Measurements from ENCODE around the gene F8.

DNA sequence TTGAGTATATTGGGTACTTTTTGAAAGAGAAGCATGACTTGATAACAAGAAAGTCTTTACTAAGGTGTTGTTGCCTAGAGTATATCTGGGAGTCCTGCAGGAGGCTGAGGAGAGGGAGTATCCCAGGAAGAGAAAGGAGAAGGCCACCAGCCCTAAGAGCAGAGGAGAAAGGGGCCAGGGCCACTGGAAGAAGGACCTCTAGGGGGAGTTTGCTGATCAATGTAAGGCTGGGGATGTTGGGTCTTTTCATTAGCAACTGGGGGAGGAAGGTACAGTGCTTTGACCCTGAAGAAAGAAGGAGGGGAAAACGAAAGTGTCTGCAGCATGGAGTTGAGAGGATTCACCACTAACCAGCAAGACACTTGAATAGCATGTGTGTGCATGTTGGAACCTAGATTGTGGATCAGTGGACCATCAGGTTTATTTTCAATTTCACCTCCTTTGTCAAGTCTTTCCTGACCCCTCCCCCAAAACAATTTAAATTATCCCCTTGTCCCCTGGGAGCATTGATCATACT is 192.5 kb downstream of the F8 start:
- TF ChIP-seq, protein P1, sequence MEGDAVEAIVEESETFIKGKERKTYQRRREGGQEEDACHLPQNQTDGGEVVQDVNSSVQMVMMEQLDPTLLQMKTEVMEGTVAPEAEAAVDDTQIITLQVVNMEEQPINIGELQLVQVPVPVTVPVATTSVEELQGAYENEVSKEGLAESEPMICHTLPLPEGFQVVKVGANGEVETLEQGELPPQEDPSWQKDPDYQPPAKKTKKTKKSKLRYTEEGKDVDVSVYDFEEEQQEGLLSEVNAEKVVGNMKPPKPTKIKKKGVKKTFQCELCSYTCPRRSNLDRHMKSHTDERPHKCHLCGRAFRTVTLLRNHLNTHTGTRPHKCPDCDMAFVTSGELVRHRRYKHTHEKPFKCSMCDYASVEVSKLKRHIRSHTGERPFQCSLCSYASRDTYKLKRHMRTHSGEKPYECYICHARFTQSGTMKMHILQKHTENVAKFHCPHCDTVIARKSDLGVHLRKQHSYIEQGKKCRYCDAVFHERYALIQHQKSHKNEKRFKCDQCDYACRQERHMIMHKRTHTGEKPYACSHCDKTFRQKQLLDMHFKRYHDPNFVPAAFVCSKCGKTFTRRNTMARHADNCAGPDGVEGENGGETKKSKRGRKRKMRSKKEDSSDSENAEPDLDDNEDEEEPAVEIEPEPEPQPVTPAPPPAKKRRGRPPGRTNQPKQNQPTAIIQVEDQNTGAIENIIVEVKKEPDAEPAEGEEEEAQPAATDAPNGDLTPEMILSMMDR (IDR thresholded peaks at IDR 0.05) = no peak
- TF ChIP-seq POLR2AphosphoS5 (IDR thresholded peaks at IDR 0.05) = no peak
